Right lobe of liver (tissue), 6 donors: ENCODE results near the gene USB1. TPM values are rescaled to one million over a fixed set of nuclear protein-coding genes. Genes with fewer than 3 reads are reported as not detected.
A peak's percentile ranks its signal among the peaks of the same experiment; 100 is the strongest.

Experiments
- ATAC-seq, 4 donors: fragments of 200-7000 bp; cut with Tn5 transposase; one replicate each; pipeline ENCODE4 v1.9.1; 2020; ENCODE audit warnings: mild to moderate bottlenecking in 4 of 4, moderate library complexity in 4 of 4
- DNase-seq, 3 donors: peaks; one replicate each; pipeline ENCODE4 v3.0.0-alpha.2; 2020
- H3K27ac ChIP-seq, 3 donors: fragments of 200-600 bp; one replicate each; pipeline ENCODE4 v1.8.0; 2022
- H3K27me3 ChIP-seq, 2 donors: fragments of 200-600 bp; one replicate each; pipeline ENCODE4 v1.8.0; 2022
- H3K36me3 ChIP-seq, 4 donors: fragments of 200-600 bp; sonication (generic) in 1 of 4; one replicate each; pipeline versions ENCODE4 v1.5.1 to v1.8.0; 2017 to 2022; ENCODE audit warnings: control low read depth in 1 of 4
- H3K4me1 ChIP-seq, 4 donors: fragments of 200-600 bp; sonication (generic) in 1 of 4; one replicate each; pipeline versions ENCODE4 v1.5.1 to v1.8.0; 2017 to 2022; ENCODE audit warnings: control low read depth in 1 of 4
- H3K4me3 ChIP-seq, 3 donors: fragments of 200-600 bp; one replicate each; pipeline ENCODE4 v1.8.0; 2022
- H3K9me3 ChIP-seq, 4 donors: fragments of 200-600 bp; sonication (generic) in 1 of 4; one replicate each; pipeline versions ENCODE4 v1.5.1 to v1.8.0; 2017 to 2022; ENCODE audit warnings: control low read depth in 1 of 4
- CTCF ChIP-seq, 4 donors: fragments of 200-600 bp in 3 of 4; fragments of 450-650 bp in 1 of 4; IDR thresholded peaks; one replicate each; pipeline versions ENCODE4 v1.5.1 to v1.8.0; 2016 to 2022; ENCODE audit warnings: antibody characterized with exemption in 4 of 4, mild to moderate bottlenecking in 2 of 4
- POLR2A ChIP-seq: fragments of 450-650 bp; IDR thresholded peaks from one replicate; pipeline ENCODE4 v1.6.1; 2017; ENCODE audit warnings: antibody characterized with exemption, mild to moderate bottlenecking
- WGBS: methylation state at CpG from one replicate; pipeline ENCODE4 v1.1.6; 2018; ENCODE audit warnings: low coverage, low lambda C conversion rate; ENCODE audit not compliant: insufficient coverage; ENCODE audit errors: missing lambda C conversion rate; 5-methylcytosine and 5-hydroxymethylcytosine counted together
- intact Hi-C, 2 donors: fragments of 100-400 bp; cut with DNase I; formaldehyde crosslinking; loops; one replicate each; pipeline versions ENCODE4 v1.11.2 to v1.14.1; 2022
- total RNA-seq, 6 experiments: library from RNA; depleted of rRNA in 2 of 6; stranded (reverse); fragments of >200 nt in 2 of 6; fragmentation: NEBNext Ultra II Directional in 3 of 6; extraction: Animal tissue kit (Norgen Biotek cat#: 25700) in 3 of 6; gene quantifications; one replicate each; pipeline versions ENCODE4 v1.1.0 to v1.2.4, GENCODE V29; 2016 to 2023
- donor health status: DM: no; HTN: yes; CAD: no.
- donor health status: DM: no; HTN: no; CAD: no.
- donor health status: DM: no; HTN: no; CAD: no.
- donor health status: DM: no; HTN: yes; CAD: no.
- donor health status: DM: no; HTN: yes; CAD: no.

The USB1 gene
- total RNA-seq, 6 experiments from 2014 or later: 20.6 to 63.3 (median 25.9) TPM

GRCh38 chr16:58062821-58063220 is 61.6 kb downstream of the USB1 start:
- Histone ChIP-seq H3K4me3 (no peak overlapping the region), H3K27me3 (no peaks in the 10 kb centered on the region), H3K36me3 (no peaks in the 10 kb centered on the region), H3K27ac (no peak overlapping the region), H3K4me1 (no peaks in the 10 kb centered on the region), H3K9me3 (no peaks in the 10 kb centered on the region)
- intact Hi-C loops: no loop called here
- DNase-seq (no peak), ATAC-seq (no peak)
- no peak for TF ChIP-seq POLR2A
- no peak for TF ChIP-seq CTCF (IDR thresholded peaks at IDR 0.05)
- WGBS: 83% methylated on average over 2 of the region's 4 CpGs

GRCh38 chr16:58063377-58064076 is 62.3 kb downstream of the USB1 start:
- Histone ChIP-seq H3K27ac (no peak overlapping the region), H3K9me3 (no peaks in the 10 kb centered on the region), H3K4me1 (no peaks in the 10 kb centered on the region), H3K36me3 (no peaks in the 10 kb centered on the region), H3K27me3 (no peaks in the 10 kb centered on the region), H3K4me3 (no peak overlapping the region)
- intact Hi-C loops: no loop called here
- TF ChIP-seq POLR2A (no peak), CTCF (IDR thresholded peaks at IDR 0.05) (no peak)
- DNase-seq: peak in 1 of 3 donors; percentile 22
- peak; percentile 45 to 79 (median 53) for ATAC-seq
- WGBS: 79% methylated on average over 3 of the region's 8 CpGs

- no peaks in the 10 kb centered on the region for H3K36me3 ChIP-seq
- TF ChIP-seq CTCF (IDR thresholded peaks at IDR 0.05) (no peak), POLR2A (no peak)
- no CpG with 5 or more reads among the region's 4 CpGs for WGBS
- H3K27me3 ChIP-seq: no peaks in the 10 kb centered on the region
- no peak overlapping the region for H3K27ac ChIP-seq
- ATAC-seq: no peak
- no peaks in the 10 kb centered on the region for H3K9me3 ChIP-seq
- intact Hi-C loops: no loop called here
- H3K4me1 ChIP-seq: no peaks in the 10 kb centered on the region
- no peak overlapping the region for H3K4me3 ChIP-seq
- peak in 1 of 3 donors; percentile 7 for DNase-seq
These were observed 69.4 kb downstream of the USB1 start for GRCh38 chr16:58070585-58070984.

Other genes with a start within 250 kb of the USB1 start
- gene KIFC3, start 198.9 kb upstream of the USB1 start, total RNA-seq: 10 to 100 TPM; 20.3 to 88.9 (median 46.4) TPM
- not detected for gene CNGB1, start 30.3 kb upstream of the USB1 start, total RNA-seq
- 1 to 10 TPM; 2.5 to 4.9 (median 3.4) TPM for gene ZNF319, start 735 bp upstream of the USB1 start, total RNA-seq
- 10 to 100 TPM; 22.3 to 76.0 (median 35.2) TPM for gene MMP15, start 24.3 kb downstream of the USB1 start, total RNA-seq
- 10 to 100 TPM in 5 of 6 experiments, 1 to 10 TPM in 1; 7.8 to 38.7 (median 18.1) TPM for gene CFAP20, start 128.0 kb downstream of the USB1 start, total RNA-seq
- 10 to 100 TPM; 24.4 to 29.5 (median 26.8) TPM for gene CSNK2A2, start 196.7 kb downstream of the USB1 start, total RNA-seq